HS-27A (cell line): ENCODE results near the gene SLC25A13.
"Not testable (repeated sequence)": the region's sequence is repeated elsewhere in the genome, so short reads cannot be mapped to it uniquely, and the experiment has no call there.

Experiments
- DNase-seq: peaks from one replicate; pipeline ENCODE4 v3.0.0-alpha.2; 2012; ENCODE audit warnings: low read depth, missing footprints

The SLC25A13 gene

GRCh38 chr7:96321658-96322372 is at the start of gene SLC25A13:
Gene SLC25A13 (minus strand): TSS chr7:96322098. CDS start chr7:96321956, 142 bp downstream.
- no peak for DNase-seq

- not testable (repeated sequence) for DNase-seq
Measured at GRCh38 chr7:96365916-96366315, 44.0 kb upstream of the SLC25A13 start.

GRCh38 chr7:96361116-96361857 is 39.4 kb upstream of the SLC25A13 start:
- no peak for DNase-seq

GRCh38 chr7:96359876-96360275 is 38.0 kb upstream of the SLC25A13 start:
- no peak for DNase-seq

DNA sequence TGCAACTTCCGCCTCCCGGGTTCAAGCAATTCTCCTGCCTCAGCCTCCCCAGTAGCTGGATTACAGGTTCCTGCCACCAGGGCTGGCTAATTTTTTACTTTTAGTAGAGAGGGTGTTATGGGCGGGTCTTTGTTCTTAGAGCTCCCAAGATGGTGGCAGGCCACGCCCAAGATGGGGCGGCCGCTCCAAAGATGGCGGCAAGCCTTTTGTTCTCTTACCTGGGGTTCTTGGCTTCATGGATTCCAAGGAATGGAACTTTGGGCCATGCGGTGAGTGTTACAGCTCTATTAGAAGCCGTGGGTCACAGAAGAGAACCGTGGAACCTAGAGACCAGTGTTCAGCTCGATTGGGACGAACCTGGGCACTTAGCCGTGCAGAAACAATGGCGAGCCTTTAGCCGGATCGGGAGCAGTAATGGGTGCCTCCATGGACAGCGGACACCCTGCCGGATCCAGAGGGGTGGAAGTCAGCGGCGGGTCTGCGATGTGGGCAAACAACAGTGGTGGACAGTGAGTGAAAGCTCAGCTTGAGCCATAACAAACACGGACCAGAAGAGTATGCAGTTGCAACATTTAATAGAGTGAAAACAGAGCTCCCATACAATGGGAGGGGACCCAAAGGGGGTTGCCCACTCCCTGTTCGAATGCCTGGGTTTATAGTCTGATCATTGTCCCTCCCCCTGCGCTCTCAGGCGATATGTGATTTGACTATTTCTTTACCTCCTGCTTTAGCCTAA is 36.5 kb upstream of the SLC25A13 start:
- DNase-seq: not testable (repeated sequence)

DNA sequence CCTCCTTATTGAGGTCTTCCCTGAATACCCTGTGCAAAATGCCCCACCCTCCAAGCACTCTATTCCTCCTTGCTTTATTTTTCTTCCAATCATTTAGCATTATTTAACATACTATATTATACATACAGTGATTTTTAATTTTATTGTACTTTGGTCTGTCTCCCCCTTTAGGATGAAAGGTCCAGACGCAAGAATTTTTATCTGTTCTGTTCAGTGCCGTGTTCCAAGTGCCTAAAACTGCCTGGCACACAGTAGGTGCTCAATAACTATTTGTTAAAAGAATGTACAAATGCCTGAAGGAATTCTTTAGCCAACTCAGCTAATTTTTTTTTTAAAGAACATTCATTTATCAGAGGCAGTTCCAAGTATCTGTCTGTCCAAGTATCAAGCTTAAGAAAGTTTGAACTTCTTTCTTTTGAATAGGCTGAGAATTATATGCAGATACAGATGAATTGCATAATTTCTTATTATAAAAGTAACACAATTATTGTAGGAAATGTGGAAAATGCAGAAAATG is 34.1 kb upstream of the SLC25A13 start:
- DNase-seq: no peak

GRCh38 chr7:96354881-96355280 is 33.0 kb upstream of the SLC25A13 start:
- DNase-seq: no peak

DNA sequence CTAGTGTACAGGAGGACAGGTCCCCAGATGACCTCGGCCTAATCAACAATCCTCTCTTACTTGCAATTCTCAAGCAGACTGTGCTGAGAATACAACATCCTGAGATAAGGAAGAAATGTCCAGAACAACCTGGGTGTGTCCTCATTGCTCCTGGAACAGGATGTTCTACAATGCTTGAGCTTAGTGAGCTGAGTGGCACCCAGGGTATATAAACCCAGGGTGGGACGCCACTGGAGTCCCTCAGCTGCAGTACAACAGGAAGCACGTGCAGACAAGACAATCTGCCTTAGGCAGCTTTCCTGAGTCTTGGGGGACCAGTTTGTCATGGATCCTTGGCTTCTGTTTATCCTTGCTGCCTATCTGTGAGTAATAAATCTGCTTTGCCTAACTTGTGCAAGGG is 27.7 kb upstream of the SLC25A13 start:
- no peak for DNase-seq

- DNase-seq: no peak
Measured at GRCh38 chr7:96347471-96347870, 25.6 kb upstream of the SLC25A13 start.

GRCh38 chr7:96346293-96346953 is 24.5 kb upstream of the SLC25A13 start:
- no peak for DNase-seq

DNA sequence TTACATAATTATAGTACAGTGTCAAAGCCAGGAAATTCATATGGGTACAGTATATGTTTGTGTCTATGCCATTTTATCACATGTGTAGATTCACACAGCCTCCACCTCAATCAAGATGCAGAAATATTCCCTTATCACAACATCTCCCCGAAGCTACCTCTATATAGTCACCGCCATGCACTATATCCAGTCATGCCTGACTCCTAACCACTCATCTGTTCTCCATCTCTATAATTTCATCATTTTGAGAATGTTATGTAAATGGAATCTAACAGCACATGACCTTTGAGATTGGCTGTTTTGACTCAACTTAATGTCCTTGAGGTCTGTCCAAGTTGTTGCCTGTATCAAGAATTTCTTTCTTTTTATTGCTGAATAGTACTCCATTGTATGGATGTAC is 22.3 kb upstream of the SLC25A13 start:
- DNase-seq: no peak

- DNase-seq: no peak
Measured at GRCh38 chr7:96342049-96342448, 20.2 kb upstream of the SLC25A13 start.

DNA sequence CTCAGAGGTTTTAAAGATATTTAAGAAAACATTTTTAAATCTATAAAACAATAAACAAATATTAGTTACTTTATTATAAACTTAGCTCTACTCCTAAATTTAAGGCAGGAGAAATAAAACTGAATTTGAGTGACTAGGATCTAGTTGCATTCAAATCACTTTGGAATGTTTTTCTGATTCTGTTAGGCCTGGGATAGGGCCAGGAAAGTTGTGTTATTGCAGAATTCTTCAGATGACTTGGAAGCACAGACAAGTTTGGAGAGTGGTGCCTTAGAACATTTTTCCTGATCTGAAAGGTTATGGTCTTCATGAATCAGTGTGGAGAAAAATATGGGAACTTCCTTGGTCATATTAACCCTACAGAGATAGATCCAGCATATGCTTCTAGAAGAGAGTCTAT is 15.6 kb upstream of the SLC25A13 start:
- no peak for DNase-seq

DNA sequence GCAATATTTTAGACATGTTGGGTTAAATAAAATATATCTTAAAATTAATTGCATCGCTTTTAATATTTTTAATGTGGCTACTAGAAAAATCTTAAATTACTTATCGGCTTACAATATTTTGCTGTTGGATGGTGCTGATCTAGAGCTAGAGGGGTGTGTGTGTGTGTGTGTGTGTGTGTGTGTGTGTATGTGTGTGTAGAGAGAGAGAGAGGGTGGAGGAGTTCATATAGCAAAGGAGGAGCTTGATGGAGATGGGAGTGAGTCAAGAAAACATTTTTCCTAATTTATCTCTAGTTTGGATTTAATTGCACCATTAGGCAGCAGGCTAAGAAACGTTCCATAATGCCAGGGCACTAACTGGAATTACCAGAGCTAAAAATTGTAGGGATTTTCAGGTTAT is 10.4 kb upstream of the SLC25A13 start:
- no peak for DNase-seq

GRCh38 chr7:96331775-96332174 is 9.9 kb upstream of the SLC25A13 start:
- no peak for DNase-seq

DNA sequence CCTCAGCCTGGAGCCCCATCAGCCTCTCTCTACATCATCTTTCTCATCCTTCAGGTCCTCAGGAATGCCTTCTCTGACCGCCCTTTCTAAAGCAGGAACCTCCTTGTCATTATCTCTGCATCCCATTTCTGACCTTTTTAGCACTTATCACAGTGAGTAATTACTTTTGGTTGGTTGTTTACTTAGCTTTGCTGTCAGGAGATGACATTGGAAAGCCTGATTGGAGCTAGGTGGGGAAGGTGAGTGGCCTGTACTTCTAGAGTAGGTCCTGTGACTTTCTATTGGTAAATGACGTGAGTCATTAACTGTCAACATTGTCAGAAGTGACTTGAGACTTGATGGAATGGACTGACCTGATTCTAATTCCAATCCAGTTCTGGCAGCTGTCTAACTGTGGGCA is 9.3 kb upstream of the SLC25A13 start:
- DNase-seq: no peak

GRCh38 chr7:96330193-96330592 is 8.3 kb upstream of the SLC25A13 start:
- no peak for DNase-seq

- no peak for DNase-seq
Measured at GRCh38 chr7:96329241-96329640, 7.3 kb upstream of the SLC25A13 start.

DNA sequence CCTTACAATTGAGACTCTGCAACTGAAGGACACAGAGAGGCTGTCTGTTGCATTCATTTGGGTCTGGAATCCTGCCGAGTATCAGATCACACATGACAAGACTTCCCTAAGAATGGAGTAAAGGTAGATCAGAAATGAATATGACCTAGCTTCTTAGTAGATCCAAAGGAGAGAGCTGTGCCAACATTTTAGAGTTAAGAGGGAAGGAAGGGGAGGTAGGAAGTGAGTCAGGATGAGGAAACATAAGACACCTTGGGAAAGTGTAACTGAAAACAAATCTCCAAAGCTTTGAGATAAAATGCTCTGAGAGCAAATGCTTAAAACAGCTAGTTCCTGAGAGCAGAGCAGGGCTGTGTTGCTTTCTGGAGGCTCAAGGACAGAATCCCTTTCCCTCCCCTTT is 6.1 kb upstream of the SLC25A13 start:
- no peak for DNase-seq

- no peak for DNase-seq
Measured at GRCh38 chr7:96327429-96327828, 5.5 kb upstream of the SLC25A13 start.

DNA sequence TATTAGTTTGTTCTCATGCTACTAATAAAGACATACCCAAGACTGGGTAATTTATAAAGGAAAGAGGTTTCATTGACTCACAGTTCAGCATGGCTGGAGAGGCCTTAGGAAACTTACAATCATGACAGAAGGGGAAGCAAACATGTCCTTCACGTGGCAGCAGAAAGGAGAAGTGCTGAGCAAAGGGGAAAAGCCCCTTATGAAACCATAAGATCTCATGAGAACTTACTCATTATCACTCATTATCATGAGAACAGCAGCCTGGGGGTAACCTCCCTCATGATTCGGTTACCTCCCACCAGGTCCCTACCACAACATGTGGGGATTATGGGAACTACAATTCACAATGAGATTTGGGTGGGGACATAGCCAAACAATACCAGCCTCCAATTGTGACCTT is 4.9 kb upstream of the SLC25A13 start:
- not testable (repeated sequence) for DNase-seq

GRCh38 chr7:96322847-96323461 is 1.1 kb upstream of the SLC25A13 start:
- DNase-seq: no peak
